ENCODE results near the gene TEX2.
"Not testable (repeated sequence)": the region's sequence is repeated elsewhere in the genome, so short reads cannot be mapped to it uniquely, and the experiment has no call there.

Gene TEX2

GRCh38 chr17:64178011-64178825 is 84.8 kb downstream of the TEX2 start:
- no peak for DNase-seq

- DNase-seq, result no peak
Measured at GRCh38 chr17:64177311-64178010, 85.6 kb downstream of the TEX2 start.

GRCh38 chr17:64176556-64176955 is 86.5 kb downstream of the TEX2 start:
- no peak for DNase-seq

GRCh38 chr17:64174686-64175456 is 88.2 kb downstream of the TEX2 start:
- DNase-seq, result no peak

GRCh38 chr17:64173646-64174045 is 89.4 kb downstream of the TEX2 start:
- DNase-seq, result no peak

- no peak for DNase-seq
Measured at GRCh38 chr17:64172510-64172909, 90.5 kb downstream of the TEX2 start.

- DNase-seq, result no peak
Measured at GRCh38 chr17:64171041-64171440, 92.0 kb downstream of the TEX2 start.

- no peak for DNase-seq
Measured at GRCh38 chr17:64170286-64170685, 92.8 kb downstream of the TEX2 start.

- not testable (repeated sequence) for DNase-seq
Measured at GRCh38 chr17:64167666-64168065, 95.4 kb downstream of the TEX2 start.

GRCh38 chr17:64166876-64167275 is 96.2 kb downstream of the TEX2 start:
- no peak for DNase-seq

GRCh38 chr17:64165347-64165746 is 97.7 kb downstream of the TEX2 start:
- DNase-seq, result no peak

- no peak for DNase-seq
Measured at GRCh38 chr17:64164596-64165285, 98.3 kb downstream of the TEX2 start.

- DNase-seq, result no peak
Measured at GRCh38 chr17:64163468-64163867, 99.6 kb downstream of the TEX2 start.

GRCh38 chr17:64162554-64162953 is 100.5 kb downstream of the TEX2 start:
- no peak for DNase-seq

- DNase-seq, result no peak
Measured at GRCh38 chr17:64161380-64162176, 101.5 kb downstream of the TEX2 start.

- no peak for DNase-seq
Measured at GRCh38 chr17:64160378-64160777, 102.7 kb downstream of the TEX2 start.

- DNase-seq, result no peak
Measured at GRCh38 chr17:64158831-64159590, 104.0 kb downstream of the TEX2 start.

- DNase-seq, result no peak
Measured at GRCh38 chr17:64158406-64158805, 104.7 kb downstream of the TEX2 start.

GRCh38 chr17:64157669-64158180 is 105.3 kb downstream of the TEX2 start:
- DNase-seq, result no peak

GRCh38 chr17:64156670-64157069 is 106.4 kb downstream of the TEX2 start:
- no peak for DNase-seq

Measured in activated T-cell treated with anti-CD3 and anti-CD28 coated beads, Interleukin-2, amount 50 U/mL, for 1 hour (primary cell).